CD4-positive, alpha-beta T cell treated with Interferon alpha-2 for 1 hour (primary cell): ENCODE results near the gene PARN.
"Not testable (repeated sequence)": the region's sequence is repeated elsewhere in the genome, so short reads cannot be mapped to it uniquely, and the experiment has no call there.

Experiments used
- DNase-seq, 2 donors: peaks; one replicate each; pipeline ENCODE4 v3.0.0-alpha.2; 2020 to 2022

PARN gene

GRCh38 chr16:14458576-14458975 lies 171.5 kb downstream of the PARN start:
- no peak for DNase-seq

- DNase-seq, result no peak
These were observed 173.1 kb downstream of the PARN start for GRCh38 chr16:14456793-14457481.

- no peak for DNase-seq
These were observed 174.5 kb downstream of the PARN start for GRCh38 chr16:14455573-14455972.

- no peak for DNase-seq
These were observed 175.7 kb downstream of the PARN start for GRCh38 chr16:14454391-14454790.

GRCh38 chr16:14452066-14452465 lies 178.0 kb downstream of the PARN start:
- no peak for DNase-seq

- DNase-seq, result no peak
These were observed 179.2 kb downstream of the PARN start for GRCh38 chr16:14450846-14451245.

- DNase-seq, result no peak
These were observed 180.1 kb downstream of the PARN start for GRCh38 chr16:14449790-14450480.

- DNase-seq, result no peak
These were observed 180.7 kb downstream of the PARN start for GRCh38 chr16:14449334-14449733.

- no peak for DNase-seq
These were observed 181.2 kb downstream of the PARN start for GRCh38 chr16:14448879-14449278.

GRCh38 chr16:14447783-14448182 lies 182.3 kb downstream of the PARN start:
- DNase-seq, result no peak

- no peak for DNase-seq
These were observed 183.3 kb downstream of the PARN start for GRCh38 chr16:14446796-14447195.

- no peak for DNase-seq
These were observed 183.9 kb downstream of the PARN start for GRCh38 chr16:14445937-14446715.

GRCh38 chr16:14444979-14445810 lies 184.9 kb downstream of the PARN start:
- no peak for DNase-seq

GRCh38 chr16:14441533-14441932 lies 188.5 kb downstream of the PARN start:
- DNase-seq, result not testable (repeated sequence)

- no peak for DNase-seq
These were observed 191.8 kb downstream of the PARN start for GRCh38 chr16:14438256-14438655.

GRCh38 chr16:14437426-14437825 lies 192.6 kb downstream of the PARN start:
- no peak for DNase-seq

- peak; percentile 2 to 12 for DNase-seq
These were observed 193.6 kb downstream of the PARN start for GRCh38 chr16:14436401-14436955.

- DNase-seq, result no peak
These were observed 195.2 kb downstream of the PARN start for GRCh38 chr16:14434860-14435259.

GRCh38 chr16:14428971-14429637 lies 201.0 kb downstream of the PARN start:
- DNase-seq, result not testable (repeated sequence)

GRCh38 chr16:14428043-14428442 lies 202.0 kb downstream of the PARN start:
- DNase-seq, result no peak

- no peak for DNase-seq
These were observed 202.6 kb downstream of the PARN start for GRCh38 chr16:14427371-14427948.

GRCh38 chr16:14424595-14424994 lies 205.5 kb downstream of the PARN start:
- no peak for DNase-seq
